Peyer's patch (tissue), 4 donors: ENCODE data around the gene HES1. TPM values are rescaled to one million over a fixed set of nuclear protein-coding genes. Genes with fewer than 3 reads are reported as not detected.

Source experiments
- DNase-seq, 3 donors: peaks; one replicate each; pipeline ENCODE4 v3.0.0-alpha.2; 2017 to 2019
- H3K27ac ChIP-seq, 4 donors: fragments of 200-600 bp; sonication (generic); one replicate each; pipeline ENCODE4 v1.5.1; 2016 to 2019
- H3K27me3 ChIP-seq, 2 donors: fragments of 200-600 bp; sonication (generic); one replicate each; pipeline ENCODE4 v1.5.1; 2019
- H3K36me3 ChIP-seq, 3 donors: fragments of 200-600 bp; sonication (generic); one replicate each; pipeline ENCODE4 v1.5.1; 2016 to 2019
- H3K4me1 ChIP-seq, 4 donors: fragments of 200-600 bp; sonication (generic); one replicate each; pipeline ENCODE4 v1.5.1; 2016 to 2019
- H3K4me3 ChIP-seq, 4 donors: fragments of 200-600 bp; sonication (generic); 1 replicate in 3 of 4; 2 replicates in 1 of 4; pipeline ENCODE4 v1.5.1; 2016 to 2019; ENCODE audit warnings: mild to moderate bottlenecking in 1 of 4
- H3K9me3 ChIP-seq, 4 donors: fragments of 200-600 bp; sonication (generic); one replicate each; pipeline ENCODE4 v1.5.1; 2016 to 2019; ENCODE audit warnings: mild to moderate bottlenecking in 1 of 4
- CTCF ChIP-seq, 6 experiments: fragments of 450-650 bp in 4 of 6; fragments of 200-600 bp in 2 of 6; sonication (generic) in 1 of 6; IDR thresholded peaks; one replicate each; pipeline ENCODE4 v1.5.1; 2017 to 2019; ENCODE audit warnings: antibody characterized with exemption in 6 of 6, mild to moderate bottlenecking in 3 of 6, moderate library complexity in 1 of 6
- POLR2A ChIP-seq, 2 donors: fragments of 450-650 bp; IDR thresholded peaks; one replicate each; pipeline ENCODE4 v1.5.1; 2017; ENCODE audit warnings: antibody characterized with exemption in 2 of 2, mild to moderate bottlenecking in 2 of 2, moderate library complexity in 2 of 2
- total RNA-seq, 4 donors: library from RNA; depleted of rRNA; stranded (reverse); fragments of >200 nt; gene quantifications; one replicate each; pipeline ENCODE4 v1.1.0, GENCODE V29; 2016

The HES1 gene
- total RNA-seq, 4 donors from 2014 or later = 32.2 to 65.6 (median 49.4) TPM

GRCh38 chr3:194166682-194167479 is 30.9 kb downstream of the HES1 start:
- no peaks in the 10 kb centered on the region for H3K36me3 ChIP-seq
- no peak overlapping the region for H3K4me3 ChIP-seq
- DNase-seq = no peak
- H3K9me3 ChIP-seq = no peaks in the 10 kb centered on the region
- H3K27me3 ChIP-seq = no peaks in the 10 kb centered on the region
- TF ChIP-seq CTCF (IDR thresholded peaks at IDR 0.05) (no peak), POLR2A (IDR thresholded peaks at IDR 0.05) (no peak)
- H3K4me1 ChIP-seq = peaks cover 0 to 5% (median 0%) of the 10 kb centered on the region in 4 donors
- peak overlapping the region in 1 of 4 donors; percentile 12 for H3K27ac ChIP-seq

- Histone ChIP-seq H3K9me3 (no peaks in the 10 kb centered on the region), H3K4me3 (no peak overlapping the region), H3K27me3 (no peaks in the 10 kb centered on the region), H3K4me1 (peaks cover 0 to 5% (median 0%) of the 10 kb centered on the region in 4 donors), H3K27ac (no peak overlapping the region), H3K36me3 (no peaks in the 10 kb centered on the region)
- no peak for DNase-seq
- TF ChIP-seq CTCF (IDR thresholded peaks at IDR 0.05) (no peak), POLR2A (IDR thresholded peaks at IDR 0.05) (no peak)
These were observed 31.7 kb downstream of the HES1 start for GRCh38 chr3:194167480-194168282.

GRCh38 chr3:194168994-194169393 is 33.0 kb downstream of the HES1 start:
- no peak overlapping the region for H3K4me3 ChIP-seq
- no peak overlapping the region for H3K27ac ChIP-seq
- TF ChIP-seq POLR2A (IDR thresholded peaks at IDR 0.05) = no peak
- TF ChIP-seq CTCF (IDR thresholded peaks at IDR 0.05) = no peak
- H3K4me1 ChIP-seq = no peaks in the 10 kb centered on the region
- H3K9me3 ChIP-seq = no peaks in the 10 kb centered on the region
- no peaks in the 10 kb centered on the region for H3K27me3 ChIP-seq
- DNase-seq = no peak
- no peaks in the 10 kb centered on the region for H3K36me3 ChIP-seq

- TF ChIP-seq POLR2A (IDR thresholded peaks at IDR 0.05) (no peak), CTCF (IDR thresholded peaks at IDR 0.05) (no peak)
- Histone ChIP-seq H3K36me3 (no peaks in the 10 kb centered on the region), H3K9me3 (no peaks in the 10 kb centered on the region), H3K27ac (no peak overlapping the region), H3K27me3 (no peaks in the 10 kb centered on the region), H3K4me3 (no peak overlapping the region), H3K4me1 (no peaks in the 10 kb centered on the region)
- no peak for DNase-seq
These were observed 33.6 kb downstream of the HES1 start for GRCh38 chr3:194169595-194169994.

- Histone ChIP-seq H3K27me3 (no peaks in the 10 kb centered on the region), H3K4me1 (no peaks in the 10 kb centered on the region), H3K9me3 (no peaks in the 10 kb centered on the region), H3K27ac (no peak overlapping the region), H3K36me3 (no peaks in the 10 kb centered on the region), H3K4me3 (no peak overlapping the region)
- DNase-seq = no peak
- TF ChIP-seq CTCF (IDR thresholded peaks at IDR 0.05) = no peak
- no peak for TF ChIP-seq POLR2A (IDR thresholded peaks at IDR 0.05)
These were observed 34.8 kb downstream of the HES1 start for GRCh38 chr3:194170793-194171192.
